GM23248 (cell line): ENCODE measurements around the gene KLF18.

Source experiments
- EZH2 ChIP-seq: fragments of 200-600 bp; sonication (generic); IDR thresholded peaks from 2 replicates; pipeline ENCODE4 v1.6.1; 2018; ENCODE audit warnings: antibody characterized with exemption, mild to moderate bottlenecking; ENCODE audit not compliant: insufficient read depth, poor library complexity, severe bottlenecking
- EZH2phosphoT487 ChIP-seq: fragments of 200-600 bp; sonication (generic); IDR thresholded peaks from 2 replicates; pipeline ENCODE4 v1.6.1; 2018; ENCODE audit warnings: antibody characterized with exemption, moderate library complexity, mild to moderate bottlenecking, low read depth; ENCODE audit not compliant: insufficient read depth

DNA sequence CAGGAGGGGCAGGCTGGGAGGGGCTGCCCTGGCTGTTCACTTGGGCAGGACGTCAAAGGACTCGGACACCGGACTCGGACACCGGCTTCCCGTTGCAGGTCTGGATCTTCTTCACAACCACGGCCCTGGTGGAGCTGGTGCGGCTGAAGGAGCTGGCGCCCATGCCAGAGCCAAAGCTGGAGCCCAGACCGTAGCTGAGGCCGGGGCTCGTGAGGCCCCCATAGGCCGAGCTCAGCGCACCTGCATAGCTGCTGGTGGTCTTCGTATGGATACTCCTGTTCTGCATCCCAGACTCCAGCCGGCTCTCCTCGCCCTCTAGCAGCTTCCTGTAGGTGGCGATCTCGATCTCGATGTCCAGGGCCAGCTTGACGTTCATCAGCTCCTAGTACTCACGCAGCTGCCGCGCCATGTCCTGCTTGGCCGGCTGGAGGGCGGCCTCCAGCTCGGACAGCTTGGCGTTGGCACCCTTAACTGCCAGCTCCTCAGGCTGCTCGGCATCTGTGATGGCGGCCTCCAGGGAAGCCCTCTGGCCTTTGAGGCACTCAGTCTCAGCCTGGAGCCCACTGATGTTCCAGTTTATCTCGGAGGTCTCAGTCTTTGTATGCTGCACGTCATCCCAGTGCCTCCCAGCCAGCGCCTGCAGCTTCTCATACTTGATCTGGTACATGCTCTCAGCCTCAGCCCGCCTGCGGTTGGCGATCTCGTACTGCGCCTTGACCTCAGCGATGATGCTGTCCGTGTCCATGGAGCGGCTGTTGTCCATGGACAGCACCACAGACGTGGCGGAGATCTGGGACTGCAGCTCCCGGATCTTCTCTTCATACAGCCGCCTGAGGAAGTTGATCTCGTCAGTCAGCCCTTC lies 37.9 kb downstream of the KLF18 start:
- TF ChIP-seq EZH2 (no peak), EZH2phosphoT487 (no peak)
